Esophagus muscularis mucosa (tissue), 4 donors: ENCODE results near the gene SLC16A5.
"Not testable (repeated sequence)": the region's sequence is repeated elsewhere in the genome, so short reads cannot be mapped to it uniquely, and the experiment has no call there.

Experiments used
- CTCF ChIP-seq, 3 experiments: fragments of 200-600 bp in 2 of 3; fragments of 450-650 bp in 1 of 3; sonication (generic) in 2 of 3; IDR thresholded peaks; one replicate each; pipeline ENCODE4 v1.5.1; 2017 to 2019; ENCODE audit warnings: antibody characterized with exemption in 3 of 3, mild to moderate bottlenecking in 2 of 3, moderate library complexity in 1 of 3
- EP300 ChIP-seq: sonication (generic); formaldehyde crosslinking; IDR thresholded peaks from one replicate; pipeline ENCODE4 v1.6.1; 2017; ENCODE audit warnings: antibody characterized with exemption
- POLR2A ChIP-seq: fragments of 450-650 bp; IDR thresholded peaks from one replicate; pipeline ENCODE4 v1.6.1; 2017; ENCODE audit warnings: antibody characterized with exemption, moderate library complexity, mild to moderate bottlenecking, low read depth
- POLR2AphosphoS5 ChIP-seq, 2 donors: sonication (generic); formaldehyde crosslinking; IDR thresholded peaks; one replicate each; pipeline ENCODE4 v1.6.1; 2017; ENCODE audit warnings: antibody characterized with exemption in 2 of 2

DNA sequence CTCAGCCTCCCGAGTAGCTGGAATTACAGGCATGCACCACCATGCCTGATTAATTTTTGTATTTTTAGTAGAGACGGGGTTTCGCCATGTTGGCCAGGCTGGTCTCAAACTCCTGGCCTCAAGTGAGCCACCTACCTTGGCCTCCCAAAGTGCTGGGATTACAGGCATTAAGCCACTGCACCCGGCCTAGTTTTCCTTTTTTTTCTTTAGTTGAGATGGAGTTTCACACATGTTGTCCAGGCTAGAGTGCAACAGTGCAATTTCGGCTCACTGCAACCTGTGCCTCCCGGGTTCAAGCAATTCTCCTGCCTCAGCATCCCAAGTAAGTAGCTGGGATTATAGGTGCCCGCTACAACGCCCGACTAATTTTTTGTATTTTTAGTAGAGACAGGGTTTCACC lies 50.0 kb downstream of the SLC16A5 start:
- TF ChIP-seq CTCF (IDR thresholded peaks at IDR 0.05); EP300; POLR2AphosphoS5 (IDR thresholded peaks at IDR 0.05); POLR2A: not testable (repeated sequence)
